Pancreas (tissue), 10 donors: ENCODE data around the gene ESAM. TPM values are rescaled to one million over a fixed set of nuclear protein-coding genes. Genes with fewer than 3 reads are reported as not detected.

Source experiments
- ATAC-seq, 4 donors: fragments of 200-7000 bp; cut with Tn5 transposase; one replicate each; pipeline versions ENCODE4 v1.8.0 to v1.9.1; 2020; ENCODE audit warnings: mild to moderate bottlenecking in 4 of 4, moderate library complexity in 4 of 4
- DNase-seq, 6 donors: peaks; one replicate each; pipeline ENCODE4 v3.0.0-alpha.2; 2020
- FAIRE-seq: peaks from 2 replicates; lab custom pipeline; 2012; peaks lifted over from hg19 to GRCh38; lab: Jason Lieb, UNC
- H3K27ac ChIP-seq, 4 donors: fragments of 200-600 bp; sonication (generic); 1 replicate in 3 of 4; 2 replicates in 1 of 4; pipeline versions ENCODE4 v1.5.0 to v1.8.0; 2020
- H3K27me3 ChIP-seq, 4 donors: fragments of 200-600 bp; one replicate each; pipeline ENCODE4 v1.8.0; 2021
- H3K36me3 ChIP-seq, 3 donors: fragments of 200-600 bp; sonication (generic) in 1 of 3; one replicate each; pipeline versions ENCODE4 v1.5.0 to v1.8.0; 2020 to 2021
- H3K4me1 ChIP-seq, 3 donors: fragments of 200-600 bp; one replicate each; pipeline ENCODE4 v1.8.0; 2021
- H3K4me3 ChIP-seq, 4 donors: fragments of 200-600 bp; sonication (generic) in 2 of 4; one replicate each; pipeline versions ENCODE4 v1.5.0 to v1.8.0; 2020 to 2021
- H3K9me3 ChIP-seq, 4 donors: fragments of 200-600 bp; one replicate each; pipeline ENCODE4 v1.8.0; 2021
- WGBS, 2 donors: extraction: QIAGEN DNeasy Blood & Tissue Kit; methylation state at CpG; one replicate each; pipeline ENCODE4 v1.1.7; 2013; 5-methylcytosine and 5-hydroxymethylcytosine counted together
- intact Hi-C, 3 donors: fragments of 100-400 bp; cut with DNase I; formaldehyde crosslinking; loops; one replicate each; pipeline versions ENCODE4 v1.11.1 to v1.14.2; 2022
- polyA plus RNA-seq, 2 donors: library from polyadenylated mRNA; stranded (reverse); fragments of 200-250 nt; gene quantifications; one replicate each; pipeline ENCODE4 v1.2.3, GENCODE V29; 2013
- total RNA-seq, 6 donors: library from RNA; stranded (reverse); fragmentation: NEBNext Ultra II Directional in 4 of 6; extraction: Animal tissue kit (Norgen Biotek cat#: 25700) in 4 of 6; gene quantifications; one replicate each; pipeline versions ENCODE4 v1.2.1 to v1.2.4, GENCODE V29; 2021 to 2023
- TF ChIP-seq, protein P1 (sequence below), 4 donors: fragments of 200-600 bp; sonication (generic) in 3 of 4; IDR thresholded peaks; one replicate each; pipeline versions ENCODE4 v1.5.0 to v1.8.0; 2021; ENCODE audit warnings: antibody characterized with exemption in 4 of 4
- donor health status: healthy with polysubstance abuse.
- donor health status: DM: no; HTN: no; CAD: no; lungs with moderate emphysema.
- donor health status: DM: no; HTN: no; CAD: no.
- donor health status: control.
- donor health status: control.
- donor health status: Bipolar disorder and iron deficiency.
- donor health status: DM: yes; HTN: yes; CAD: no.
- donor health status: DM: no; HTN: no; CAD: no.
- donor health status: DM: no; HTN: no; CAD: no.
- donor health status: DM: yes; HTN: yes; CAD: no.

ESAM gene
- total and polyA plus RNA-seq, 8 donors, result 5.0 to 27.1 (median 7.8) TPM

DNA sequence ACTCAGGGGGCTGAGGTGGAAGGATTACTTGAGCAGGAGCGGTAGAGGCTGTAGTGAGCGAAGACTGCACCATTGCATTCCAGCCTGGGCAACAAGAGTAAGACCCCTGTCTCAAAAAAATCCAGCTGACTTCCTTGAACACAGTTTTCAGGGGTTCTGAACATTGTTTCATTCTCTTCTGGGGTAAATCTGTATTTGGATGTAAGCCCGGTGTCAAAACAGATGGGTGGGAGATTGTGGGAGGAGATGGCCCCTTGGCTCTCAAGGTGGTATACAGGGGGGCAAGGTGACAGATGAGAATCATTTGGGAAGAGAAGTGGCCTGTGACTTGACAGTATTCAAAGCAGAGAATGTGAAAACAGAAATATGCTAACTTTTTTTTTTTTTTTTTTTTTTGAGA is 4.8 kb downstream of the ESAM start:
- intact Hi-C loops, result loop anchor here in 1 of 3 donors (10.0 kb wide), 1 partner anchor 93 kb away; no protein-coding TSS in a partner anchor
- Histone ChIP-seq H3K27me3 (peaks cover 0 to 7% (median 1%) of the 10 kb centered on the region in 4 donors), H3K9me3 (no peaks in the 10 kb centered on the region), H3K27ac (no peak overlapping the region), H3K36me3 (no peaks in the 10 kb centered on the region), H3K4me3 (no peak overlapping the region), H3K4me1 (peaks cover 4 to 10% (median 8%) of the 10 kb centered on the region in 3 donors)
- TF ChIP-seq, protein P1, sequence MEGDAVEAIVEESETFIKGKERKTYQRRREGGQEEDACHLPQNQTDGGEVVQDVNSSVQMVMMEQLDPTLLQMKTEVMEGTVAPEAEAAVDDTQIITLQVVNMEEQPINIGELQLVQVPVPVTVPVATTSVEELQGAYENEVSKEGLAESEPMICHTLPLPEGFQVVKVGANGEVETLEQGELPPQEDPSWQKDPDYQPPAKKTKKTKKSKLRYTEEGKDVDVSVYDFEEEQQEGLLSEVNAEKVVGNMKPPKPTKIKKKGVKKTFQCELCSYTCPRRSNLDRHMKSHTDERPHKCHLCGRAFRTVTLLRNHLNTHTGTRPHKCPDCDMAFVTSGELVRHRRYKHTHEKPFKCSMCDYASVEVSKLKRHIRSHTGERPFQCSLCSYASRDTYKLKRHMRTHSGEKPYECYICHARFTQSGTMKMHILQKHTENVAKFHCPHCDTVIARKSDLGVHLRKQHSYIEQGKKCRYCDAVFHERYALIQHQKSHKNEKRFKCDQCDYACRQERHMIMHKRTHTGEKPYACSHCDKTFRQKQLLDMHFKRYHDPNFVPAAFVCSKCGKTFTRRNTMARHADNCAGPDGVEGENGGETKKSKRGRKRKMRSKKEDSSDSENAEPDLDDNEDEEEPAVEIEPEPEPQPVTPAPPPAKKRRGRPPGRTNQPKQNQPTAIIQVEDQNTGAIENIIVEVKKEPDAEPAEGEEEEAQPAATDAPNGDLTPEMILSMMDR (IDR thresholded peaks at IDR 0.05), result no peak
- FAIRE-seq (no peak), ATAC-seq (no peak), DNase-seq (no peak)
- 58 to 63% methylated on average over 3 of the region's 3 CpGs for WGBS, 2 donors

DNA sequence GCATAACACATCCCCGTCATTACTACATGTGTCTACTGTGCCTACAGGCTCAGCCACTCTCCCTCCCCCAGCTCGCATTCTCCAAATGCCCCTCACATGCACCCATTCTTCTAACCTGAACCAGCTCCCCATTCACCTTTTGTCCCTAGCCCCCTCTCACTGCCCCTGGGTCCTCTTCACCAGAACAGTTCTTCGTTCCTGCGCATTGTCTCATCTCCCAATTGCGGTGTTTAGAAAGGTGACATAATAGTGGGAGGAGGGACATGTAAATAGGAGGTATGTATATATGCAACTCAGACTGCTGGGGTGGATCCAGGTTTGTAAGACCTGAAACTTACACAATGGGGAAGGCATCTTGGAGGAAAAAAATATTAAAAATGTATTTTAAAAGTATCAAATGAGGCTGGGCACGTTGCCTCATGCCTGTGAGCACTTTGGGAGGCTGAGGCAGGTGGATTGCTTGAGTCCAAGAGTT is 5.3 kb downstream of the ESAM start:
- no peak overlapping the region for H3K27ac ChIP-seq
- intact Hi-C loops, result loop anchor here in 1 of 3 donors (10.0 kb wide), 1 partner anchor 92 kb away; no protein-coding TSS in a partner anchor
- ATAC-seq (no peak), DNase-seq (no peak), FAIRE-seq (no peak)
- TF ChIP-seq, protein P1 (IDR thresholded peaks at IDR 0.05), result no peak
- no peaks in the 10 kb centered on the region for H3K9me3 ChIP-seq
- H3K4me3 ChIP-seq, result no peak overlapping the region
- WGBS, 2 donors, result 48 to 53% methylated on average over 6 of the region's 6 CpGs
- H3K27me3 ChIP-seq, result peaks cover 0 to 7% (median 1%) of the 10 kb centered on the region in 4 donors
- H3K36me3 ChIP-seq, result no peaks in the 10 kb centered on the region
- H3K4me1 ChIP-seq, result peaks cover 4 to 10% (median 8%) of the 10 kb centered on the region in 3 donors

DNA sequence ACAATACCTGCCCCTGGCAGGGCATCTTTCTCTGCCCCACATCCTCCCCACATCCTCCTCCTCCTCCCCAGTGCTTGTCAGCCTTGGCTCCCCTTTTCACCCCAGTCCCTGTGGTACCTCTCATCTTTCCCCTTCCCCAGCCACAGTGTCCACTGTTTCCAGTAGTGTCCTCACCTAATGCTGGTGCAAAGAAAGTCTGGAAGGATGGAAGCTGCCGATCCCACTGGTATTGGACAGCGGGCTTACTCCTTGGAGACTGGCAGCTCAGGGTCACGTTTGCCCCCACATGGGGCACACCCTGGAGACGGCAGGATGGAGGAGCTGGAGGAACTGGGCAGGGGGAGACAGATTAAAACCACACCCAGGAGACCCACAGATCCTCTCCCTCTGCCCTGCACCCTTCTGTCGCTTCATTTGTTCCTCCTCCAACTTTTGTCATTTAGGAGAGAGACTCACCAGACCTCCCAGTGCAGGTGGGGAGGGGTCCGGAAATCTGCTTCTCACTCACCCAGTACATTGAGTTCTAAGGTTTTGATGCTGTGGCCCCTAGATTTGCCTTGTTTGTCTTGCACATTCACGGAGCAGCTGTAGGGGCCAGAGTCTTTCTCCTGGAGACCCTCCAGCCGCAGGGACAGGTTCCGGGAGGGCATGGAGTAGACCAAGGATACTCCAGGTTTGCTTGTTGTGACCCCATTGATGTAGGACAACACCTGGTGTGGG is 5.9 kb downstream of the ESAM start:
- peaks cover 4 to 10% (median 8%) of the 10 kb centered on the region in 3 donors for H3K4me1 ChIP-seq
- H3K9me3 ChIP-seq, result no peaks in the 10 kb centered on the region
- H3K27ac ChIP-seq, result no peak overlapping the region
- TF ChIP-seq, protein P1 (IDR thresholded peaks at IDR 0.05), result no peak
- no peak for ATAC-seq
- H3K27me3 ChIP-seq, result peaks cover 0 to 7% (median 1%) of the 10 kb centered on the region in 4 donors
- intact Hi-C loops, result loop anchor here in 1 of 3 donors (10.0 kb wide), 1 partner anchor 91 kb away; no protein-coding TSS in a partner anchor
- H3K36me3 ChIP-seq, result no peaks in the 10 kb centered on the region
- no peak for FAIRE-seq
- WGBS, 2 donors, result 39 to 47% methylated on average over 9 of the region's 9 CpGs
- no peak overlapping the region for H3K4me3 ChIP-seq
- no peak for DNase-seq

DNA sequence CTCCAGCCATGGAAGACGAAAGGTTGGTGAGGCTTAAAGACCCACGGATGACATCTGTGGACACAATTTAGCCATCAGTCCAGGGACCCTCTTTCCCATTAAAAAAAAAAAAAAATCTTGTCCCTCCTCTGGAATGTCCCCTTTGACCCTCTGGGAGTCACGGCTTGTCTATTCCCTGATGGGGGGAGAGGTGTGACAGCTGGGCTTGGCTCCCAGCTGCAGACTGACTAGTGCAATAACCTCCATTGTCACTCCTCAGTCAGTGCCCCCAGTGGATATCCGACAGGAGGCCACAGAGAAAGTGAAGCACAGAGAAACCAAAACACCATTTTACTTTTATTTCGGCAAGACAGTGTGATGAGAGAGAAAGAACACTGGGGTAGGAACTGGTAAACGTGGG is 7.4 kb downstream of the ESAM start:
- no peak for ATAC-seq
- FAIRE-seq, result no peak
- Histone ChIP-seq H3K27ac (no peak overlapping the region), H3K27me3 (peaks cover 0 to 7% (median 1%) of the 10 kb centered on the region in 4 donors), H3K36me3 (no peaks in the 10 kb centered on the region), H3K9me3 (no peaks in the 10 kb centered on the region), H3K4me3 (no peak overlapping the region), H3K4me1 (peaks cover 4 to 10% (median 8%) of the 10 kb centered on the region in 3 donors)
- WGBS, 2 donors, result 68 to 77% methylated on average over 6 of the region's 6 CpGs
- TF ChIP-seq, protein P1 (IDR thresholded peaks at IDR 0.05), result no peak
- no peak for DNase-seq
- intact Hi-C loops, result loop anchor here in 1 of 3 donors (10.0 kb wide), 1 partner anchor 90 kb away; no protein-coding TSS in a partner anchor
